ENCODE data around the gene PRKN. TPM values are rescaled to one million over a fixed set of nuclear protein-coding genes. Genes with fewer than 3 reads are reported as not detected.

PRKN gene
- total RNA-seq, 1 experiment from 2014 or later, result 0.46 TPM

DNA sequence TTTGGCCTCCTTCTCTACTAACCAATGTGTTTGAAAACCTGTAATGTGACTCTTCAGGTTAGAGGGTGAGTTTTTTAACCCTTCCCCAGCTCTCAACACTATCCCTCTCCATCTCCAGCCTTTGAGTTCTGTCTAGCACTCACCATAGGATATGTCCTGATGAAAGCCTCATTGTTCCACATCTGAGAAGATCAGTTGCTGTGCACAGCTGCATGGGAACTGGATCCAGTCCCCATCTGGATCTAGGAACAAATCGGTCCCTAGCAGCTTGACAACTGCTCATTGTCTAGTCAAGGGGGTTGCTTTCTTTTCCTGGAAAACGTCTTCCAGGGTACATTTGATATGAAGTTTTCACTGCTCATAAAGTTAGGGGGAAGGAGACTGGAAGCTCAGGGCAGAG lies 1408.3 kb downstream of the PRKN start:
- Histone ChIP-seq H3K4me3 (ENCODE audit: low read depth in 2 of 2, low read length in 2 of 2) (no peak overlapping the region), H3K9me3 (ENCODE audit: control insufficient read depth, insufficient read depth, low read depth, low read length) (no peaks in the 10 kb centered on the region), H3K27ac (ENCODE audit: low read length) (no peak overlapping the region), H3K27me3 (ENCODE audit: control insufficient read depth, insufficient read depth, low read length) (no peaks in the 10 kb centered on the region), H3K36me3 (ENCODE audit: control insufficient read depth, insufficient read depth, low read length) (no peaks in the 10 kb centered on the region), H3K4me1 (ENCODE audit: control insufficient read depth, insufficient read depth, low read length) (no peaks in the 10 kb centered on the region)
- intact Hi-C loops (cut with micrococcal nuclease; ENCODE audit: unreplicated experiment), result no loop called here
- no TSS peak for BruUV-seq (replicated peaks)
- ChIA-PET POLR2A (no interaction called here), CTCF (no interaction called here)
- no peak for ATAC-seq
- in situ Hi-C loops (cut with HindIII; ENCODE audit: low pct_unique_long_range_greater_than_20kb, low sequenced_read_pairs), result no loop called here
- TF ChIP-seq SIN3A (IDR thresholded peaks at IDR 0.05; ENCODE audit: borderline replicate concordance, insufficient read depth, low read depth, low read length) (no peak), TCF7L2 (IDR thresholded peaks at IDR 0.05; ENCODE audit: low read depth, low read length) (no peak), REST (IDR thresholded peaks at IDR 0.05; ENCODE audit: insufficient read depth in 1 of 2, low read depth in 2 of 2, low read length in 1 of 2) (no peak), POLR2AphosphoS5 (IDR thresholded peaks at IDR 0.05; ENCODE audit: low read depth, low read length) (no peak)
- TF ChIP-seq, protein P1, sequence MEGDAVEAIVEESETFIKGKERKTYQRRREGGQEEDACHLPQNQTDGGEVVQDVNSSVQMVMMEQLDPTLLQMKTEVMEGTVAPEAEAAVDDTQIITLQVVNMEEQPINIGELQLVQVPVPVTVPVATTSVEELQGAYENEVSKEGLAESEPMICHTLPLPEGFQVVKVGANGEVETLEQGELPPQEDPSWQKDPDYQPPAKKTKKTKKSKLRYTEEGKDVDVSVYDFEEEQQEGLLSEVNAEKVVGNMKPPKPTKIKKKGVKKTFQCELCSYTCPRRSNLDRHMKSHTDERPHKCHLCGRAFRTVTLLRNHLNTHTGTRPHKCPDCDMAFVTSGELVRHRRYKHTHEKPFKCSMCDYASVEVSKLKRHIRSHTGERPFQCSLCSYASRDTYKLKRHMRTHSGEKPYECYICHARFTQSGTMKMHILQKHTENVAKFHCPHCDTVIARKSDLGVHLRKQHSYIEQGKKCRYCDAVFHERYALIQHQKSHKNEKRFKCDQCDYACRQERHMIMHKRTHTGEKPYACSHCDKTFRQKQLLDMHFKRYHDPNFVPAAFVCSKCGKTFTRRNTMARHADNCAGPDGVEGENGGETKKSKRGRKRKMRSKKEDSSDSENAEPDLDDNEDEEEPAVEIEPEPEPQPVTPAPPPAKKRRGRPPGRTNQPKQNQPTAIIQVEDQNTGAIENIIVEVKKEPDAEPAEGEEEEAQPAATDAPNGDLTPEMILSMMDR (IDR thresholded peaks at IDR 0.05), result no peak
- DNase-seq (ENCODE audit: low read depth, low spot score), result no peak

GRCh38 chr6:161318456-161318855 lies 1409.1 kb downstream of the PRKN start:
- intact Hi-C loops (cut with micrococcal nuclease; ENCODE audit: unreplicated experiment), result no loop called here

More at GRCh38 chr6:161318456-161318855, 1409.1 kb downstream of the PRKN start:
- no peak overlapping the region for H3K27ac ChIP-seq (ENCODE audit: low read length)
- no peaks in the 10 kb centered on the region for H3K27me3 ChIP-seq (ENCODE audit: control insufficient read depth, insufficient read depth, low read length)
- POLR2A ChIA-PET, result no interaction called here
- CTCF ChIA-PET, result no interaction called here
- H3K4me3 ChIP-seq (ENCODE audit: low read depth in 2 of 2, low read length in 2 of 2), result no peak overlapping the region
- H3K9me3 ChIP-seq (ENCODE audit: control insufficient read depth, insufficient read depth, low read depth, low read length), result no peaks in the 10 kb centered on the region
- ATAC-seq, result no peak
- H3K36me3 ChIP-seq (ENCODE audit: control insufficient read depth, insufficient read depth, low read length), result no peaks in the 10 kb centered on the region
- in situ Hi-C loops (cut with HindIII; ENCODE audit: low pct_unique_long_range_greater_than_20kb, low sequenced_read_pairs), result no loop called here
- TF ChIP-seq, protein P1 (IDR thresholded peaks at IDR 0.05), result no peak
- no peak for TF ChIP-seq SIN3A (IDR thresholded peaks at IDR 0.05; ENCODE audit: borderline replicate concordance, insufficient read depth, low read depth, low read length)
- TF ChIP-seq REST (IDR thresholded peaks at IDR 0.05; ENCODE audit: insufficient read depth in 1 of 2, low read depth in 2 of 2, low read length in 1 of 2), result no peak
- no peak for TF ChIP-seq TCF7L2 (IDR thresholded peaks at IDR 0.05; ENCODE audit: low read depth, low read length)
- no peak for TF ChIP-seq POLR2AphosphoS5 (IDR thresholded peaks at IDR 0.05; ENCODE audit: low read depth, low read length)
- no peak for DNase-seq (ENCODE audit: low read depth, low spot score)
- no TSS peak for BruUV-seq (replicated peaks)
- no peaks in the 10 kb centered on the region for H3K4me1 ChIP-seq (ENCODE audit: control insufficient read depth, insufficient read depth, low read length)
